CD14-positive monocyte (primary cell): ENCODE results near the gene TXN. TPM values are rescaled to one million over a fixed set of nuclear protein-coding genes. Genes with fewer than 3 reads are reported as not detected.

Source experiments
- DNase-seq, 3 donors: peaks; one replicate each; pipeline ENCODE4 v3.0.0-alpha.2; 2011 to 2022
- H2AFZ ChIP-seq: 2 replicates; pipeline ENCODE4 v1.6.0; 2012; ENCODE audit warnings: mild to moderate bottlenecking, low read depth, low read length, inconsistent platforms; ENCODE audit not compliant: insufficient read depth, poor library complexity, severe bottlenecking
- H3K27ac ChIP-seq, 2 donors: 1 replicate in 1 of 2; 2 replicates in 1 of 2; pipeline ENCODE4 v1.5.1; 2012 to 2013; ENCODE audit warnings: low read length in 2 of 2, control low read depth in 1 of 2, inconsistent platforms in 1 of 2, low read depth in 1 of 2, mild to moderate bottlenecking in 1 of 2
- H3K27me3 ChIP-seq, 2 donors: one replicate each; pipeline versions ENCODE4 v1.6.0 to v1.6.1; 2011 to 2013; ENCODE audit warnings: low read length in 2 of 2; ENCODE audit not compliant: control insufficient read depth in 2 of 2, insufficient read depth in 2 of 2
- H3K36me3 ChIP-seq, 2 donors: replicated peaks in 1 of 2; 1 replicate in 1 of 2; 2 replicates in 1 of 2; pipeline versions ENCODE4 v1.5.1 to v1.6.1; 2012 to 2013; ENCODE audit warnings: low read length in 2 of 2, control low read depth in 1 of 2, inconsistent platforms in 1 of 2, mild to moderate bottlenecking in 1 of 2; ENCODE audit not compliant: insufficient read depth in 2 of 2, control insufficient read depth in 1 of 2
- H3K4me1 ChIP-seq, 2 donors: 1 replicate in 1 of 2; 2 replicates in 1 of 2; pipeline versions ENCODE4 v1.5.1 to v1.6.1; 2012 to 2013; ENCODE audit warnings: low read length in 2 of 2, control low read depth in 1 of 2, inconsistent platforms in 1 of 2, mild to moderate bottlenecking in 1 of 2, moderate library complexity in 1 of 2; ENCODE audit not compliant: insufficient read depth in 2 of 2, control insufficient read depth in 1 of 2
- H3K4me2 ChIP-seq: replicated peaks from 2 replicates; pipeline ENCODE3; 2012; ENCODE audit warnings: low read length, moderate library complexity, mild to moderate bottlenecking; ENCODE audit not compliant: poor library complexity, severe bottlenecking; ENCODE audit errors: extremely low read depth
- H3K4me3 ChIP-seq, 3 experiments: fragments of 200-600 bp in 1 of 3; sonication (generic) in 1 of 3; replicated peaks in 1 of 3; 1 replicate in 2 of 3; 2 replicates in 1 of 3; pipeline ENCODE4 v1.5.1; 2011 to 2013; ENCODE audit warnings: low read length in 3 of 3, mild to moderate bottlenecking in 3 of 3, control low read depth in 2 of 3, low read depth in 2 of 3, inconsistent platforms in 1 of 3, moderate library complexity in 1 of 3
- H3K79me2 ChIP-seq: 2 replicates; pipeline ENCODE4 v1.6.0; 2012; ENCODE audit warnings: mild to moderate bottlenecking, control low read depth, inconsistent platforms, low read length, moderate library complexity; ENCODE audit not compliant: insufficient read depth
- H3K9ac ChIP-seq: 2 replicates; pipeline ENCODE4 v1.6.0; 2017; ENCODE audit warnings: low read length, mild to moderate bottlenecking; ENCODE audit not compliant: insufficient read depth, poor library complexity, severe bottlenecking
- H3K9me3 ChIP-seq, 2 donors: replicated peaks in 1 of 2; 1 replicate in 1 of 2; 2 replicates in 1 of 2; pipeline versions ENCODE4 v1.5.1 to v1.6.1; 2012 to 2013; ENCODE audit warnings: low read length in 2 of 2, control low read depth in 1 of 2; ENCODE audit not compliant: control insufficient read depth in 1 of 2, insufficient read depth in 1 of 2
- H4K20me1 ChIP-seq: 2 replicates; pipeline ENCODE4 v1.6.0; 2012; ENCODE audit warnings: mild to moderate bottlenecking, low read length, control low read depth, moderate library complexity; ENCODE audit not compliant: insufficient read depth
- H3K27ac Mint-ChIP-seq, 7 donors: one replicate each; pipeline ENCODE4 v1.8.0; 2020; ENCODE audit warnings: mild to moderate bottlenecking in 7 of 7, mixed read lengths in 7 of 7, moderate library complexity in 6 of 7, inconsistent platforms in 2 of 7
- H3K27me3 Mint-ChIP-seq, 3 donors: one replicate each; pipeline ENCODE4 v1.8.0; 2021 to 2022; ENCODE audit warnings: low read depth in 3 of 3, mild to moderate bottlenecking in 3 of 3, mixed read lengths in 3 of 3, moderate library complexity in 3 of 3, inconsistent platforms in 1 of 3
- H3K36me3 Mint-ChIP-seq, 2 donors: one replicate each; pipeline ENCODE4 v1.8.0; 2020; ENCODE audit warnings: mixed read lengths in 2 of 2, inconsistent platforms in 1 of 2, mild to moderate bottlenecking in 1 of 2
- H3K4me1 Mint-ChIP-seq: one replicate; pipeline ENCODE4 v1.8.0; 2020; ENCODE audit warnings: mild to moderate bottlenecking, mixed read lengths
- H3K4me3 Mint-ChIP-seq, 2 donors: one replicate each; pipeline ENCODE4 v1.8.0; 2020; ENCODE audit warnings: mild to moderate bottlenecking in 2 of 2, mixed read lengths in 2 of 2, moderate library complexity in 1 of 2
- H3K9me3 Mint-ChIP-seq, 7 donors: one replicate each; pipeline ENCODE4 v1.8.0; 2020 to 2022; ENCODE audit warnings: mixed read lengths in 7 of 7, mild to moderate bottlenecking in 6 of 7, moderate library complexity in 6 of 7, inconsistent platforms in 2 of 7
- WGBS: methylation state at CpG from one replicate; pipeline ENCODE4 v1.1.5; 2013; ENCODE audit warnings: missing lambda C conversion rate; ENCODE audit not compliant: insufficient coverage; 5-methylcytosine and 5-hydroxymethylcytosine counted together
- intact Hi-C, 2 donors: fragments of 100-400 bp; cut with micrococcal nuclease; formaldehyde crosslinking; loops; one replicate each; pipeline versions ENCODE4 v1.15.0 to v1.15.1; 2023
- polyA plus RNA-seq, 3 donors: library from polyadenylated mRNA; depleted of rRNA in 1 of 3; unstranded in 2 of 3; stranded (reverse) in 1 of 3; fragments of 300-500 nt in 2 of 3; fragments of >200 nt in 1 of 3; fragmentation: Illumina TruSeq in 2 of 3; gene quantifications; 1 replicate in 2 of 3; 2 replicates in 1 of 3; pipeline ENCODE4 v1.2.3, GENCODE V29; 2012 to 2021
- TF ChIP-seq, protein P1 (sequence below): fragments of 200-600 bp; IDR thresholded peaks from one replicate; pipeline ENCODE4 v1.8.0; 2022; ENCODE audit warnings: antibody characterized with exemption, mild to moderate bottlenecking

The TXN gene
- polyA plus RNA-seq, 3 donors: 91.8 to 224 (median 209) TPM

DNA sequence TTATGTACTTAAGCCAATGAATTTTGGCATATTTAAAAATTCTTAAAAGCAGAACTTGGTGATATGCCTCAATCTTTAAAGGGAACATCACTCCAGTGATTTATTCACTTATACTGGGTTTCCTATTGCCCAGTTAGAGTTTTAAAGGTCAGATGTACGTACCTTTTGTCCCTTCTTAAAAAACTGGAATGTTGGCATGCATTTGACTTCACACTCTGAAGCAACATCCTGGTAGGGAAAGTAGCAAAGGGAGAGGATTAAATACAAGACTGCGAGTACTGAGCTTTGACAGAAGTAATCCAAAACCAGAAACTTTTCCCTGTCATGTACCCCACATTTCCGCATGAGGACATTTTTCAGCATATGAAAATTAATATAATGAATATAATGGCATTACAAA is 11.7 kb downstream of the TXN start:
- no peaks in the 10 kb centered on the region for H3K9me3 ChIP-seq
- peaks cover 8% of the 10 kb centered on the region for H4K20me1 ChIP-seq
- H2AFZ ChIP-seq: no peak overlapping the region
- intact Hi-C loops: no loop called here
- DNase-seq: no peak
- H3K9ac ChIP-seq: no peak overlapping the region
- no peak overlapping the region for H3K4me2 ChIP-seq
- H3K27me3 ChIP-seq: no peaks in the 10 kb centered on the region
- H3K4me3 ChIP-seq: no peak overlapping the region
- H3K27me3 Mint-ChIP-seq: no peaks in the 10 kb centered on the region
- H3K4me1 ChIP-seq: no peaks in the 10 kb centered on the region
- peaks cover 51 to 69% of the 10 kb centered on the region in 2 donors for H3K36me3 ChIP-seq
- peaks cover 44 to 54% of the 10 kb centered on the region in 2 donors for H3K36me3 Mint-ChIP-seq
- H3K4me1 Mint-ChIP-seq: no peaks in the 10 kb centered on the region
- no peaks in the 10 kb centered on the region for H3K9me3 Mint-ChIP-seq
- TF ChIP-seq, protein P1, sequence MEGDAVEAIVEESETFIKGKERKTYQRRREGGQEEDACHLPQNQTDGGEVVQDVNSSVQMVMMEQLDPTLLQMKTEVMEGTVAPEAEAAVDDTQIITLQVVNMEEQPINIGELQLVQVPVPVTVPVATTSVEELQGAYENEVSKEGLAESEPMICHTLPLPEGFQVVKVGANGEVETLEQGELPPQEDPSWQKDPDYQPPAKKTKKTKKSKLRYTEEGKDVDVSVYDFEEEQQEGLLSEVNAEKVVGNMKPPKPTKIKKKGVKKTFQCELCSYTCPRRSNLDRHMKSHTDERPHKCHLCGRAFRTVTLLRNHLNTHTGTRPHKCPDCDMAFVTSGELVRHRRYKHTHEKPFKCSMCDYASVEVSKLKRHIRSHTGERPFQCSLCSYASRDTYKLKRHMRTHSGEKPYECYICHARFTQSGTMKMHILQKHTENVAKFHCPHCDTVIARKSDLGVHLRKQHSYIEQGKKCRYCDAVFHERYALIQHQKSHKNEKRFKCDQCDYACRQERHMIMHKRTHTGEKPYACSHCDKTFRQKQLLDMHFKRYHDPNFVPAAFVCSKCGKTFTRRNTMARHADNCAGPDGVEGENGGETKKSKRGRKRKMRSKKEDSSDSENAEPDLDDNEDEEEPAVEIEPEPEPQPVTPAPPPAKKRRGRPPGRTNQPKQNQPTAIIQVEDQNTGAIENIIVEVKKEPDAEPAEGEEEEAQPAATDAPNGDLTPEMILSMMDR: no peak
- no peak overlapping the region for H3K4me3 Mint-ChIP-seq
- no CpG with 5 or more reads among the region's 3 CpGs for WGBS
- peaks cover 5% of the 10 kb centered on the region for H3K79me2 ChIP-seq
- H3K27ac ChIP-seq: no peak overlapping the region
- H3K27ac Mint-ChIP-seq: no peak overlapping the region

DNA sequence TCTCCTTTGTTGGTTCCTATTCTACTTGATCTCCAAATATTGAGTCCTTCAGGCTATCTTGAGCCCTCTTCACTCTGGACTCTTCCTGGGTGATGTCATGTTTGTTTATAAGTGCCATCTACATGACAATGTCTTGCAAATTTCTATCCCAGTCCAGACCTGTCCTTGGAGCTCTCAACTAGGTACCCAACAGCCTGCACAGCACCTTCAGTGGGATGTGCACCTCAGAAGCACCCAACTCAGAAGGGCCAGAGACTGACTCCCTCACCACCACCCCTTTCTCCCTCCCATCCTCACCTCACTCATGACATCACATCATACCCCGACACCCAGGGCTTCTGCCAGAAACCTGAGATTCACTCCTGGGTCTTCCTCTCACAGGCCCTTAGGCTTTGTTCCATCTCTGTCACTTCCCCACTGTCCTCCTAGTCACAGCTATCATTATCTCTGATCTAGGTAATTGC is 14.4 kb downstream of the TXN start:
- Mint-ChIP-seq H3K4me1 (peaks cover 9% of the 10 kb centered on the region), H3K27me3 (no peaks in the 10 kb centered on the region), H3K4me3 (no peak overlapping the region), H3K36me3 (peaks cover 22 to 32% of the 10 kb centered on the region in 2 donors), H3K9me3 (peaks cover 0 to 1% (median 0%) of the 10 kb centered on the region in 7 donors), H3K27ac (no peak overlapping the region)
- no peaks in the 10 kb centered on the region for H3K79me2 ChIP-seq
- WGBS: 93% methylated on average over 1 of the region's 1 CpG
- no peaks in the 10 kb centered on the region for H3K27me3 ChIP-seq
- no peak overlapping the region for H3K4me2 ChIP-seq
- H3K27ac ChIP-seq: no peak overlapping the region
- H3K9ac ChIP-seq: no peak overlapping the region
- no peaks in the 10 kb centered on the region for H3K9me3 ChIP-seq
- intact Hi-C loops: no loop called here
- DNase-seq: no peak
- H2AFZ ChIP-seq: no peak overlapping the region
- peaks cover 3 to 8% of the 10 kb centered on the region in 2 donors for H3K4me1 ChIP-seq
- no peak overlapping the region for H3K4me3 ChIP-seq
- H4K20me1 ChIP-seq: no peaks in the 10 kb centered on the region
- TF ChIP-seq, protein P1: no peak
- H3K36me3 ChIP-seq: peaks cover 33 to 42% of the 10 kb centered on the region in 2 donors
